GM12891 (cell line): Measurements from ENCODE around the gene TEX51.

Experiments used
- PAX5 ChIP-seq: IDR thresholded peaks from 2 replicates; pipeline ENCODE4 v1.6.1; 2011; ENCODE audit warnings: low read length, moderate library complexity, mild to moderate bottlenecking; ENCODE audit not compliant: insufficient read depth, severe bottlenecking
- POLR2A ChIP-seq: IDR thresholded peaks from 2 replicates; pipeline ENCODE4 v1.6.1; 2011; ENCODE audit warnings: low read depth, low read length, control low read depth
- POLR2AphosphoS5 ChIP-seq: IDR thresholded peaks from 2 replicates; pipeline ENCODE4 v1.6.1; 2011; ENCODE audit warnings: low read depth, low read length, control low read depth
- SPI1 ChIP-seq: IDR thresholded peaks from 2 replicates; pipeline ENCODE4 v1.6.1; 2011; ENCODE audit warnings: low read depth, low read length, control low read depth

DNA sequence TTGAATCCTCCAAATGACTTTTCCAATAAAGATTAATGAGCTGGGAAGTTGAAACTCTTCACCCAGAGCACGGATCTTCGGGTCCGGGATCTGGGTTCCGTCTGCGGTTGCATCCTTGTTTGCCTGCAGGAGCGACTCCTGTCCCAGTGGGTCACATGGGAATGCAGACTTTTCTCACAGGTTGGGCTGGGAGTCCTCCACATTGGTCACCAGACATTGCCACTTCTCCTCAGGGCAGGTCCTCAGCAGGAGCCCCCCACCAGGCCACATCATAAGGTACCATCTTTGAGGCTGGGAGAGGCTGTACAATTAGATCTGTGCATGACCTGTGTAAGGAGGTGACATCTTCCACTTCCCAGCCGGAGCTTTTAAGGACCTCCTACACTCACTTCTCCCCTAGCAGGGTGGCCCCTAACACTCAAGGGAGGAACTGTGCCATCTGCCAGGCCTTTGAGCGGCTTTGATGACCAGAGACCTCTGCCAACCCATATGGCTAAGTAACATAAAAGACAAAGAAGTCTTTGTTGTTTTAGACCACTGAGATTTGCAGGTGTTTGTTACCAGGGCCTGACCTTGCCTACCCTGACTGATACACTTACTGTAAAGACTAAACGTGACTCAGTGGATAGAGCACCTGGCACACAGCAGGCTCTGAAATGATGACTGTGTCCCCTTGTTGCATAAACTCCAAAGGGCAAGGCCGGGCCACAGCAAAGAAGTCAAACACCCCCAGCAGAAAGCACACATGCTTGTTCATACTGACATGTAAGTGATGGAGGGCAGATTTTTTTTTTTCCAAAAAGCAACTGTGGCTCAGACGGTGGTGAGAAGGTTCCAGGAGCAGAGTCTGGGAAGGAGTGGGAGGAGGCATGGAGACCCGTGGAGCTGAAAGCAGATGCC lies 7.9 kb upstream of the TEX51 start:
- TF ChIP-seq POLR2AphosphoS5 (no peak), POLR2A (no peak), PAX5 (no peak), SPI1 (no peak)
